Gastrocnemius medialis (tissue), 4 donors: ENCODE measurements around the gene OR2B2.

Experiments used
- CTCF ChIP-seq, 5 experiments: fragments of 450-650 bp in 3 of 5; fragments of 200-600 bp in 2 of 5; sonication (generic) in 2 of 5; IDR thresholded peaks in 4 of 5; conservative IDR thresholded peaks in 1 of 5; 1 replicate in 4 of 5; 2 replicates in 1 of 5; pipeline ENCODE4 v1.5.1; 2016 to 2019; ENCODE audit warnings: antibody characterized with exemption in 5 of 5, mild to moderate bottlenecking in 3 of 5, moderate library complexity in 3 of 5
- POLR2A ChIP-seq, 2 donors: fragments of 450-650 bp; IDR thresholded peaks; one replicate each; pipeline ENCODE4 v1.6.1; 2017; ENCODE audit warnings: antibody characterized with exemption in 2 of 2, mild to moderate bottlenecking in 2 of 2, moderate library complexity in 2 of 2

GRCh38 chr6:27879837-27880236, 32.4 kb downstream of the OR2B2 start:
- TF ChIP-seq POLR2A (IDR thresholded peaks at IDR 0.05) (no peak), CTCF (IDR thresholded peaks at IDR 0.05 in 4 of 5, conservative IDR thresholded peaks at IDR 0.05 in 1 of 5) (no peak)
